ENCODE results near the gene PCNX3.
A peak's percentile ranks its signal among the peaks of the same experiment; 100 is the strongest.
"Not testable (repeated sequence)": the region's sequence is repeated elsewhere in the genome, so short reads cannot be mapped to it uniquely, and the experiment has no call there.

The PCNX3 gene

GRCh38 chr11:65654375-65655349 is 39.1 kb downstream of the PCNX3 start:
- peaks cover 57% of the 10 kb centered on the region for H3K36me3 ChIP-seq (ENCODE audit: control insufficient read depth, insufficient read depth, low read length, severe bottlenecking)

GRCh38 chr11:65655570-65656332 is 40.2 kb downstream of the PCNX3 start:
- Histone ChIP-seq H3K9me3 (ENCODE audit: control insufficient read depth, low read length) (no peaks in the 10 kb centered on the region), H3K36me3 (ENCODE audit: control insufficient read depth, insufficient read depth, low read length, severe bottlenecking) (peaks cover 65% of the 10 kb centered on the region), H3K4me1 (ENCODE audit: control insufficient read depth, insufficient read depth, low read length) (peaks cover 22% of the 10 kb centered on the region), H3K27me3 (replicated peaks; ENCODE audit: control insufficient read depth, insufficient read depth, low read length) (no peaks in the 10 kb centered on the region), H3K9ac (ENCODE audit: low read length) (no peak overlapping the region), H3K4me3 (ENCODE audit: low read length) (no peak overlapping the region)
- no peak for DNase-seq (ENCODE audit: low read depth)

More at GRCh38 chr11:65654375-65655349, 39.1 kb downstream of the PCNX3 start:
- Histone ChIP-seq H3K4me1 (ENCODE audit: control insufficient read depth, insufficient read depth, low read length) (peaks cover 22% of the 10 kb centered on the region), H3K4me3 (ENCODE audit: low read length) (no peak overlapping the region), H3K9ac (ENCODE audit: low read length) (peak overlapping the region; percentile 11), H3K27me3 (replicated peaks; ENCODE audit: control insufficient read depth, insufficient read depth, low read length) (no peaks in the 10 kb centered on the region), H3K9me3 (ENCODE audit: control insufficient read depth, low read length) (no peaks in the 10 kb centered on the region)
- DNase-seq (ENCODE audit: low read depth): no peak

GRCh38 chr11:65657426-65657825 is 41.9 kb downstream of the PCNX3 start:
- Histone ChIP-seq H3K36me3 (ENCODE audit: control insufficient read depth, insufficient read depth, low read length, severe bottlenecking) (peaks cover 72% of the 10 kb centered on the region), H3K9me3 (ENCODE audit: control insufficient read depth, low read length) (no peaks in the 10 kb centered on the region), H3K9ac (ENCODE audit: low read length) (no peak overlapping the region), H3K4me1 (ENCODE audit: control insufficient read depth, insufficient read depth, low read length) (peaks cover 26% of the 10 kb centered on the region), H3K27me3 (replicated peaks; ENCODE audit: control insufficient read depth, insufficient read depth, low read length) (no peaks in the 10 kb centered on the region), H3K4me3 (ENCODE audit: low read length) (no peak overlapping the region)
- no peak for DNase-seq (ENCODE audit: low read depth)

GRCh38 chr11:65658174-65659021 is 42.8 kb downstream of the PCNX3 start:
- no peaks in the 10 kb centered on the region for H3K9me3 ChIP-seq (ENCODE audit: control insufficient read depth, low read length)
- no peak overlapping the region for H3K9ac ChIP-seq (ENCODE audit: low read length)
- no peaks in the 10 kb centered on the region for H3K27me3 ChIP-seq (replicated peaks; ENCODE audit: control insufficient read depth, insufficient read depth, low read length)
- peaks cover 19% of the 10 kb centered on the region for H3K4me1 ChIP-seq (ENCODE audit: control insufficient read depth, insufficient read depth, low read length)
- DNase-seq (ENCODE audit: low read depth): no peak
- H3K4me3 ChIP-seq (ENCODE audit: low read length): no peak overlapping the region
- H3K36me3 ChIP-seq (ENCODE audit: control insufficient read depth, insufficient read depth, low read length, severe bottlenecking): peaks cover 72% of the 10 kb centered on the region

GRCh38 chr11:65660038-65660437 is 44.5 kb downstream of the PCNX3 start:
- Histone ChIP-seq H3K4me3 (ENCODE audit: low read length) (no peak overlapping the region), H3K9ac (ENCODE audit: low read length) (peak overlapping the region; percentile 51), H3K27me3 (replicated peaks; ENCODE audit: control insufficient read depth, insufficient read depth, low read length) (no peaks in the 10 kb centered on the region), H3K36me3 (ENCODE audit: control insufficient read depth, insufficient read depth, low read length, severe bottlenecking) (peaks cover 60% of the 10 kb centered on the region), H3K4me1 (ENCODE audit: control insufficient read depth, insufficient read depth, low read length) (peaks cover 22% of the 10 kb centered on the region), H3K9me3 (ENCODE audit: control insufficient read depth, low read length) (no peaks in the 10 kb centered on the region)
- DNase-seq (ENCODE audit: low read depth): no peak

DNA sequence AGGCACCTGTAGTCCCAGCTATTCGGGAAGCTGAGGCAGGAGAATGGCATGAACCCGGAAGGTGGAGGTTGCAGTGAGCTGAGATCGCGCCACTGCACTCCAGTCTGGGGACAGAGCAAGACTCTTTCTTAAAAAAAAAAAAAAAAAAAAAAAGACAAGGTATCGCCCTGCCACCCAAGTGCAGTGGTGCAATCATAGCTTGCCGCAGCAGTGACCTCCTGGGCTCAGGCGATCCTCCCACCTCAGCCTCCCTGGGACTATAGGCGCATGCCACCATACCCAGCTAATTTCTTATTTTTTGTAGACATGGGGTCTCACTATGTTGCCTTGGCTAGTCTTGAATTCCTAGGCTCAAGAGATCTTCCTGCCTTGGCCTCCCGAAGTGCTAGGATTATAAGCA is 45.3 kb downstream of the PCNX3 start:
- DNase-seq (ENCODE audit: low read depth); H3K27me3 ChIP-seq (replicated peaks; ENCODE audit: control insufficient read depth, insufficient read depth, low read length); H3K9me3 ChIP-seq (ENCODE audit: control insufficient read depth, low read length): not testable (repeated sequence)
- peak overlapping the region; percentile 88 for H3K4me3 ChIP-seq (ENCODE audit: low read length)
- peaks cover 22% of the 10 kb centered on the region for H3K4me1 ChIP-seq (ENCODE audit: control insufficient read depth, insufficient read depth, low read length)
- H3K36me3 ChIP-seq (ENCODE audit: control insufficient read depth, insufficient read depth, low read length, severe bottlenecking): peaks cover 51% of the 10 kb centered on the region
- H3K9ac ChIP-seq (ENCODE audit: low read length): peak overlapping the region; percentile 93

DNA sequence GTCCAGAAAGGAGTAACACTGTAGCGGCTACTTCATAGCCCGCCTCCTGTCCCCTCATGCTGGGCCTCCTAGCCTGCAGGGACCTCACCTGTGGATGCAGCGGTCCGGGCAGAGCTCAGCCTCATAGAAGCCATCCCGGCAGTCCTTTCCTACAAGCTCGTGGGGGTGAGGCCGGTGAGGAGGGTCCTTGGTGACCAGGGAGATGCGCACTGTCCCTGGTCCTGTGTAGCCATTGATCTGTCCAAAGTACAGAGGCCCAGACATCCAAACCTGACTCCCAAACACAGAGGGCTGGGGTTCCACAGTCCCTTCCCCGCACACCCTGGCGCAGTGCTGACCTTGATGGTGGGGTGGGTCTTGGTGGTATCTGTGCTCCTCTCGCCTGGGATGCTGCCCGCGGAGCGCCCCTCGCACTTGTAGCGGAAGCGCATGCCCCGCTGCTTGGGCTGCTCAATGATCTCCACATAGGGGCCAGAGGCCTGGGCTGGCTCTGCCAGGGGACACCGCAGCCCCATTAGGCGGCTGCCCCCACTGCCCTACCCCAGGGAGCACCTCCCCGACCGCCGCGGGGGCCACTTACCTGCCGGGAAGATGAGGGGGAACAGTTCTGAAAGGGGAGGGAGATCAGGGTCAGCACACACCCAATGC is 46.1 kb downstream of the PCNX3 start:
- no peak for DNase-seq (ENCODE audit: low read depth)
- Histone ChIP-seq H3K36me3 (ENCODE audit: control insufficient read depth, insufficient read depth, low read length, severe bottlenecking) (peaks cover 45% of the 10 kb centered on the region), H3K27me3 (replicated peaks; ENCODE audit: control insufficient read depth, insufficient read depth, low read length) (no peaks in the 10 kb centered on the region), H3K4me1 (ENCODE audit: control insufficient read depth, insufficient read depth, low read length) (peaks cover 22% of the 10 kb centered on the region), H3K9ac (ENCODE audit: low read length) (peak overlapping the region; percentile 93), H3K4me3 (ENCODE audit: low read length) (peak overlapping the region; percentile 88), H3K9me3 (ENCODE audit: control insufficient read depth, low read length) (no peaks in the 10 kb centered on the region)

- peak overlapping the region; percentile 88 for H3K4me3 ChIP-seq (ENCODE audit: low read length)
- H3K36me3 ChIP-seq (ENCODE audit: control insufficient read depth, insufficient read depth, low read length, severe bottlenecking): peaks cover 39% of the 10 kb centered on the region
- peaks cover 22% of the 10 kb centered on the region for H3K4me1 ChIP-seq (ENCODE audit: control insufficient read depth, insufficient read depth, low read length)
- H3K9me3 ChIP-seq (ENCODE audit: control insufficient read depth, low read length): no peaks in the 10 kb centered on the region
- no peaks in the 10 kb centered on the region for H3K27me3 ChIP-seq (replicated peaks; ENCODE audit: control insufficient read depth, insufficient read depth, low read length)
- DNase-seq (ENCODE audit: low read depth): peak; percentile 38
- peak overlapping the region; percentile 93 for H3K9ac ChIP-seq (ENCODE audit: low read length)
Measured at GRCh38 chr11:65662247-65662798, 46.7 kb downstream of the PCNX3 start.

- H3K4me3 ChIP-seq (ENCODE audit: low read length): peak within 1 kb of the TSS; percentile 88
- peak; percentile 98 for DNase-seq (ENCODE audit: low read depth)
- H3K9ac ChIP-seq (ENCODE audit: low read length): peak within 1 kb of the TSS; percentile 93
- no peaks in the 10 kb centered on the region for H3K9me3 ChIP-seq (ENCODE audit: control insufficient read depth, low read length)
- H3K36me3 ChIP-seq (ENCODE audit: control insufficient read depth, insufficient read depth, low read length, severe bottlenecking): peaks cover 32% of the 10 kb centered on the region
- peaks cover 22% of the 10 kb centered on the region for H3K4me1 ChIP-seq (ENCODE audit: control insufficient read depth, insufficient read depth, low read length)
- H3K27me3 ChIP-seq (replicated peaks; ENCODE audit: control insufficient read depth, insufficient read depth, low read length): no peaks in the 10 kb centered on the region
Measured at GRCh38 chr11:65662799-65663638, 47.4 kb downstream of the PCNX3 start, which contains the start of gene RELA. RELA (minus strand) TSS chr11:65662916; CDS start chr11:65662832, 84 bp downstream.
